GM23248 (cell line): ENCODE results near the gene RNF215.

Experiments used
- EZH2 ChIP-seq: fragments of 200-600 bp; sonication (generic); IDR thresholded peaks from 2 replicates; pipeline ENCODE4 v1.6.1; 2018; ENCODE audit warnings: antibody characterized with exemption, mild to moderate bottlenecking; ENCODE audit not compliant: insufficient read depth, poor library complexity, severe bottlenecking
- EZH2phosphoT487 ChIP-seq: fragments of 200-600 bp; sonication (generic); IDR thresholded peaks from 2 replicates; pipeline ENCODE4 v1.6.1; 2018; ENCODE audit warnings: antibody characterized with exemption, moderate library complexity, mild to moderate bottlenecking, low read depth; ENCODE audit not compliant: insufficient read depth

DNA sequence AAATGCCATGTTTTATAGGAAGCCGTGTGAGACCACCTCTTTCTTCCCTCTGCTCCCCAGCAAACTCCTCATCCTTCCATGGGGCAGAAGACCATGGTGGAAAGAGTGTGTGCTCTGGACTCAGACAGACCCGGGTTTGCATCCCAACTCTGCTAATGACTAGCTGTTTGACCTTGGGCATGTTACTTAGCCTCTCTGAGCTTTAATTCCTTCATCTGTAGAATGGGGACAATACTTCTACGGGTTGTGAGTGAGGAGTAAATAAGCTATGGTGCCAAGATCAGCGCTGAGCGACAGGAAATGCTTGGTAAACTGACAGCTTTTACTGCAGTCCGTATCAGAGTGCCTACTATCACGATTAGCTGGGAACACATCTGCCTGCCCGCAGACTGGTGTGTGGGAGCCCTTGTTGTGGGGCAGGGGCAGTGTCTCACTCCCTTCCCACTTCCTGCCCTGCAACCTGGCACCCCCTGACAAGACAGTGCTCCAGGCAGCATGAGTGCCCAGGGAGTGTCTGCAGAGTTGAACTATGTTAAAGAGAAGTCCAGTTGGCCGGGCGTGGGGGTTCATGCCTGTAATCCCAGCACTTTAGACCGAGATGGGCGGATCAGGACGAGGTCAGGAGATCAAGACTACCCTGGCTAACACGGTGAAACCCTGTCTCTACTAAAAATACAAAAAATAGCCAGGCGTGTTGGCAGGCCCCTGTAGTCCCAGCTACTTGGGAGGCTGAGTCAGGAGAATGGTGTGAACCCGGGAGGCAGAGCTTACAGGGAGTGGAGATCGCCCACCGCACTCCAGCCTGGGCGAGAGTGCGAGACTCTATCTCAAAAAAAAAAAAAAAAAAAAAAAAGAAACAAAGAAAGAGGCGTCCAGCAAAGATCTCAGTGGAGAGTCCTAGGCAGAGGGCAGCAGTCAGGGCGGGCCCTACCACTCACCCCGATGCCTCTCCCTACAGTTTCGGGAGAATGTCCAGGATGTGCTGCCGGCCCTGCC lies 11.8 kb upstream of the RNF215 start:
- TF ChIP-seq EZH2phosphoT487: no peak
- no peak for TF ChIP-seq EZH2
